Astrocyte of the cerebellum (primary cell): ENCODE measurements around the gene RPL15.

Experiments used
- DNase-seq: peaks from one replicate; pipeline ENCODE4 v3.0.0-alpha.2; 2011; ENCODE audit warnings: low read depth
- H3K4me3 ChIP-seq: 2 replicates; pipeline ENCODE4 v1.5.1; 2011; ENCODE audit warnings: mild to moderate bottlenecking, low read depth, low read length, moderate library complexity
- CTCF ChIP-seq: IDR thresholded peaks from 2 replicates; pipeline ENCODE4 v1.5.1; 2012; ENCODE audit warnings: low read length, low read depth, moderate library complexity, mild to moderate bottlenecking; ENCODE audit errors: missing control alignments
- in situ Hi-C: cut with HindIII; loops from 2 replicates; pipeline ENCODE4 v1.10.0; 2017; ENCODE audit warnings: low sequenced_read_pairs

Gene RPL15

GRCh38 chr3:23873941-23874340 is 43.0 kb upstream of the RPL15 start:
- no peak for TF ChIP-seq CTCF
- no peak overlapping the region for H3K4me3 ChIP-seq
- no peak for DNase-seq
- in situ Hi-C loops, result no loop called here

GRCh38 chr3:23874359-23875112 is 42.4 kb upstream of the RPL15 start:
- no peak for TF ChIP-seq CTCF
- peak; percentile 26 for DNase-seq
- H3K4me3 ChIP-seq, result no peak overlapping the region
- in situ Hi-C loops, result no loop called here

- no peak for TF ChIP-seq CTCF
- in situ Hi-C loops, result no loop called here
- H3K4me3 ChIP-seq, result no peak overlapping the region
- no peak for DNase-seq
Observed at GRCh38 chr3:23875113-23875725, 41.7 kb upstream of the RPL15 start.

GRCh38 chr3:23876923-23877322 is 40.0 kb upstream of the RPL15 start:
- in situ Hi-C loops, result no loop called here
- TF ChIP-seq CTCF, result no peak
- no peak overlapping the region for H3K4me3 ChIP-seq
- DNase-seq, result no peak

- no peak overlapping the region for H3K4me3 ChIP-seq
- no peak for TF ChIP-seq CTCF
- DNase-seq, result peak; percentile 23
- in situ Hi-C loops, result no loop called here
Observed at GRCh38 chr3:23877329-23877980, 39.5 kb upstream of the RPL15 start.

- H3K4me3 ChIP-seq, result no peak overlapping the region
- no peak for TF ChIP-seq CTCF
- in situ Hi-C loops, result no loop called here
- DNase-seq, result no peak
Observed at GRCh38 chr3:23879485-23879884, 37.4 kb upstream of the RPL15 start.
